ENCODE results near the gene CDC42BPA.

- TF ChIP-seq CTCF (IDR thresholded peaks at IDR 0.05), result no peak
- TF ChIP-seq POLR2A (IDR thresholded peaks at IDR 0.05), result peak in 1 of 2 donors; percentile 23
Observed at GRCh38 chr1:226943156-226943555, 375.1 kb downstream of the CDC42BPA start.
